ENCODE data around the gene AFAP1L1.

Gene AFAP1L1

DNA sequence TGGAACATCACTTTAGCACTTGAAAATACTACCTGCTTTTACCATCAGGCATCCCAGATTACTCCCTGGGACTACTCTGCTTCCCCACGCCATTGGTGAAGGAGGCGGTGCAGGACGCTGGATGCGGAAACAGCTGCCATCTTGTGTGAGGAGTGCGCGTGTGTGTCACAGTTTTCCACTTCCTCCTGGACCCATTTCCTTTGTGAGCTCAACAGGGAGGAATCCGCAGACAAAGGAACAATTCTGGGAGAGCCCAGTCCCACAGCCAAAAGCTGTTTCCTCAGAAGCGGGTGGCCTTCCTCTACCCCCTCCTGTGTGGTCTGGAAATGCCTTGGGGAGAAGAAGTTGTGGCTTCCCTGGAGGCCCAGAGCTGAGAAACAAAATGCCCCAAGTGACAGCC lies 16.8 kb downstream of the AFAP1L1 start:
- DNase-seq = no peak

DNA sequence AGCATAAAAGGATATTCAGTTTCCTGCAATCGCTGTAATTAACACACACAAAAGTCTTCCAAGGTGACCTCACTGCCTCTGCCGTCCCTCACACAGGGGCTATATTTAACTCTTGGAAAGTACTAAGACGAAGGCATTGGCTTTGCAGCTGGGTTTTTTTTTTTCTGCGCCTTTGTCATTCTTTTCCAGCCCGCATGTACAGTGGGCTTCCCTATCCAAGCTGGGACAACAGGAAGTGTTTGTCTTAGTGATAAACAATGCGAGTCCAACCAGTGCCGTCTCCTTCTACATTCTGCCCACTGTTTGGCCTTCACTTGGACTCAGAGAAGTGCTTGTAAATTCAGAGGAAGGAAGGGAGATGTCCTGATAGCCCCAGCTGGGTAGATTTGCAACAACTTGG lies 17.6 kb downstream of the AFAP1L1 start:
- no peak for DNase-seq

DNA sequence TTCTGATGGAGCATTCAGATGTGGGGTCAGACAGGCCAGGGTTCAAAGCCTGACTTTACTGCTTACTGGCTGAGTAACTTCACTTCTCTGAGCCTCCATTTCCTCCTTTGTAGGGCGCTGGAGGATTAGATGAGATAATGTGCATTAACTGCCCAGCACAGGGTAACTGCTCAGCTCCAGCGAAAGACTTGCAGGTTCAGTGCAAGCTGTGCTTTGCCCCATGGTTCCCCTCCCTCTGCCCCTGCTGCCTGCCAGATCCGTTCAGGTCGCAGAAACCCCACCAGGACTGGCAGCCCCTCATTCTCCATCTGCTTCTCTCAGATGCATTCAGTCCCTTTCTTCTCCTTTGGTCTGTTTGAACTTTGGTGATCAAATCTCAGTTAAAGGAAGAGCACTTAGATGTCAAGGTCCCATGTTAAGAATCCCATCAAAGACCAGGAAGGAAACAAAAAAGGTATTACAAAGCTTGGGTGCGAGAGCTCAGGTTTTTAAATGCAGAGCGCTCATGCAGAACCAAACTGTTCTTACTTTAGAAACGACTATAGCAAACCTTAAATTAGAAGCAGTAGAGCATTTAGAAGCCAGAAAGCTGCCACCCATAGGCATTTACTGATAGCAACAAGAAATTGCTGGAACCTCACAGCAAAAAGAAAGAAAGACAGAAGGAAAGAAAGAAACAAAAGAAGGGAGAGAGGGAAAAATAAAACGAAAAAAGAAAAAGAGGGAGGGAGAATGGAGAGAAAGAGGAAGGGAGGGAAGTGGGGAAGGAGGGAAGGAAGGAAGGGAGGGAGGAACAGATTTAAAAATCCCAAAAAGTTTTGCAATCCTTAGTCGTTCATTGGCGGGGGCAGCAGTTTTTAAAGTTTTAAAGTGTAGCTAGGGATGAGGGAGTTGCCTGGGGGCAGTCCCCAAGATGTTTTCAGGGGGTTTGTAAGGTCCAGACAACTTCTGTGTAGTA lies 23.5 kb downstream of the AFAP1L1 start:
- no peak for DNase-seq

DNA sequence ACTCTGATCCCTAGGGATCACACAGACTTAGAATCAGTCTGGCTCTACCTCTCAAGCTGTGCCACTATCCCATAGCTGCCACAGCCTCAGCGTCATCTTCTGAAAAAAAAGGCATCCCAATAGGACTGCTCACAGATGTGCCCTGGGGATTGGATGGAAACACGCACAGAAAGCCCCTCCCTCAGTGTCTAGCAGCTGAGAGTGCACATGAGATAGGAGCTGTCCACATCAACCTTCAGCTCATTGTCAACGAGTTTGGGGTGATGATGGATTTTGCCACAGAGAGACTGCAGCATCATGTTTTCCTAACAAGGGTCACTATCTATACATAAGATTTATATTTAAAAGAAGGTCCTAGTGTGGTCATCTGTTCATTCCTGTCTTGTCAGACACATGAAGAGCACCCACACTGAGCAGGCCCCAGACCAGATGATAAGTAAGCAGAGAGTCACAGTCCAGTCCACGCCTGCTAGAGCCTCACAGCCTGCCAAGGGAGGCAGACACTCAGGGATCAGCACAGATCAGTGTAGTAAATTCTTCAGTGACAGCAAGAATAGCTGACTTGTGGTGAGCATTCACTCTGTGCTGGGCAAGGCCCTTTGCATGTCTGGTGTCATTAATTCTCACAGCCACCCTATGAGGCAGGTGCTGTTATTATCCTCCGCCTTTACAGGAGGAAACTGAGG lies 25.8 kb downstream of the AFAP1L1 start:
- no peak for DNase-seq

DNA sequence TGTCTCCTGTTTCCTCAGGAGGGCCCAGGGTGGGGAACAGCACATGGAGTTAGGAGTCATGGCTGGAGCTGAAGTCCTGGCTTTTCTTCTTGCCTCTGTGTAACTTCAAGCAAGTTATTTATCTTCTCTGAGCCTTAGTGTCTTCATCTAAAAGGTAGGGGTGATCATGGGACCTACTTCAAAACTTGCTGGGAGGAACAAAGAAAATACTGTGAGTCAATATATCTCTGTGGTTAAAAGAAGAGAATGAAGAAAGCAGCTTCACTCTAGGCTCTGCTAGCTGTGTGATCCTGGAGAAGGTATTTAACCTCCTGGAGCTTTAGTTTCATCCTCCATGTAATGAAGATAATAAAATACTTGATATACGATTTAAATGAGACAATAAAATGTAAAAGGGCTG lies 26.5 kb downstream of the AFAP1L1 start:
- DNase-seq = no peak

DNA sequence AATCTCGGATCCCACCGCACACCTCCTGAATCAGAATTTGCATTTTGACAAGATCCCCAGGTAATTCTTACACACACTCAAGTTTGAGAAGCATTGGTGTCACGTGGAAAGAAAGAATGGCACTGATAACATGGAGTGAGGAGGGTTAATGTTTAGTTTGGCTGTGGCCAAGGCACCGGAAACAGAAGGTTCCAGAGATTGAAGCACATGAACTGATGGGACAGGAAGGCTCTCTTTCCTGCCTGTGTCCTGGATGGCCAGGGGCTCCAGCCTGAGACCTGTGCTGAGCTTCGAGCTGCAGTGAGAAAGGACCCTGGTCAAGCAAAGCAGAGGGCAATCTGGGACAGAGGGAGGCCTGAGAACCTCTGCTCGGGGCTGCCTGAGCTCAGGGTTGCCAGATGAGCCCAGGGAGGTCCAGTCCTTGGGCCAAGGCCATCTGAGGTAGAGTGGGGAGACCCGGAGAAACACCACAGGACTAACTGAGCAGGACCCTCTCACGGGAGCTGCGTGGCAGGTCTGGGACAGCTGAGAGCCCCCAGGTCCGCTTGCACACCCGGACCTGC lies 27.3 kb downstream of the AFAP1L1 start:
- no peak for DNase-seq

DNA sequence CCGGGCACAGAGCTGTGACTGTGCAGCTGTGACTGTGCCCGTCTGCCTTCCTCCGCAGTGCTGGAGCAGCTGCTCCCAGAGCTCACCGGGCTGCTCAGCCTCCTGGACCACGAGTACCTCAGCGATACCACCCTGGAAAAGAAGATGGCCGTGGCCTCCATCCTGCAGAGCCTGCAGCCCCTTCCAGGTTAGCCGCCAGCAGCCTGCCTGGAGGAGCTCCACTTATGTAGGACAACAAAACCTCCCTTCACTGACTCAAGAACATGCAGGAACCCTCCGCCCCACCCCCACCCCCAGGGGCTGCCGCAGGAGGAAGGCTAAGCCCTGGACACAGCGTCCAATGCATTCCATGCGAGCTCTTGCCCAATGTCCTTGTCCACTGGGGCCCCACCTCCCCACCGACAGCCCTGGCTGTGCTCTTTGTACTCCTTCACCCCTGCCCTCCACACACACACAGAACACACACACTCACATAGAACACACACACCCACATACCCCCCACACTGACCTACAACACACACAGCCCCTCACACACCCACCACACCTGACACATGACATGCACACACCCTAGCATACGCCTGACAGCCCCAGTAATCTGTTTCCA lies 27.9 kb downstream of the AFAP1L1 start:
- DNase-seq = no peak

- DNase-seq = no peak
These were observed 28.8 kb downstream of the AFAP1L1 start for GRCh38 chr5:149300441-149300840.

GRCh38 chr5:149301049-149301743 lies 29.5 kb downstream of the AFAP1L1 start:
- DNase-seq = no peak

- DNase-seq = peak; percentile 41
These were observed 30.2 kb downstream of the AFAP1L1 start for GRCh38 chr5:149301744-149302380.

DNA sequence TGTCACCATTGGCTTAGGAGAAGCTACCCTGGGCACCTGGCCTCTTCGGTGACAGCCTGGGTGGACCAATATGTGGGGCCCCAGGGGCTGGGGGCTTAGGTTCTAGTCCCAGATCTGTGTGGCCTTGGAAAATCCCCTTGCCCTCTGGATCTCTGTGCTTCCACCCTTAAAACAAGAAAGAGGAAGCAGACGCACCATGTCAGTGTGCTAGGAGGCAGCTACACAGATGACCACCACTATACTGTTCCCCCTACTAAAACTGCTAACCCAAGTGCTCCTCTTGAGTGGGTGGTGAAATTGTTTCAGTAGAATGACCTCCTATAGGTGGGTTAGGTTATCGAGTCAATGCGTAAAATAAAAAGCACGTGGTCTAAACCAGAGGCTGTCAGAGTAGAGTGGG lies 31.0 kb downstream of the AFAP1L1 start:
- DNase-seq = no peak

GRCh38 chr5:149303210-149303609 lies 31.6 kb downstream of the AFAP1L1 start:
- DNase-seq = no peak

GRCh38 chr5:149304195-149305078 lies 32.8 kb downstream of the AFAP1L1 start:
- no peak for DNase-seq

DNA sequence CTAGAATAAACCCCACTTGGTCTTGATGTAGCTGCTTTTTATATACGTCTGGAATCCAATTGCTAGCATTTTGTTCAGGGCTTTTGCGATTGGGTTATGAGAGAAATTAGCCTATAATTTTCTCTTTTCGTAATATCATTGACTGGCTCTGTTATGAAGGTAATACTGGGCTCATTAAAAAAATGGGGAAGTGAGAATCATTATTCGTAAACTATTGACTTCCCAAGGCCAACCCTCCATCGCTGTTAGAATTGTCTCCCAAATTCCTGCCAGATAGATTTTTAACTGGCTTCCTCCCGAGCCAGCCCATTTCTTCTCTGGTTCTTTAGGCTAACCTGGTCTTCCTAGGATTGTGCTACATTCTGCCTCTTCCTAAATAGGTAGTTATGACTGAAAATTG lies 37.7 kb downstream of the AFAP1L1 start:
- DNase-seq = no peak

- no peak for DNase-seq
These were observed 38.8 kb downstream of the AFAP1L1 start for GRCh38 chr5:149310488-149310887.

GRCh38 chr5:149310947-149311658 lies 39.4 kb downstream of the AFAP1L1 start:
- peak; percentile 59 for DNase-seq

DNA sequence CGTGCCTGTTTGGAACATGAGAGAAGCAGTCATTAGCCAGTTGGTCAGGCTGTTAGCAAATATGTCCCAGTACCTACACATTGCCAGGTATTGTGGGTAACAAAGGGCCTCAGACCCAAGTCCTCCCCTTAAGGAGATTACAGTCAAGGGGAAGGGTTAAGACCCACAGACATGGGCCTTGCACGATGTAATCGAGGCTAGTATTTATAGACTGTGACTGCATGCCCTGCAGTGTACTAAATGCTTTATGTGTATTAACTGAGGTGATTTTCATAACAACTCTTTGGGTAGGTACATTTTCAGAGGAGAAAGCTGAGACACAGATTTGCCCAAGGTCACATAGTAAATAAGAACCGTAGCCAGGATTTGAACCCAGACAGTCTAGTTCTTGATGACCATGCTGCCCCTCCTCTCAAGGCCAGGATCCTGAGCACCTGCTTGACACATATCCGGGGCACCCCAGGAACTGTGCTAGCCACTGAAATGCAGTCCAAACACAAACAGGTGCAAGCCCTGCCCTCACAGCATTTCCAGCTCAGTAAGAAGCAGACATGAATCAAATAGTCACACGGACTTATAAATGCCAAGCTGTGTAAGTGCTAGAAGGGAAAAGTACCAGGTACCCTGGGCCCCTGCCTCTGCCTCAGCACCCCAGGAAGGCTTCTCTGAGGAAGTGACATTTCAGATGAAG lies 41.6 kb downstream of the AFAP1L1 start:
- no peak for DNase-seq

DNA sequence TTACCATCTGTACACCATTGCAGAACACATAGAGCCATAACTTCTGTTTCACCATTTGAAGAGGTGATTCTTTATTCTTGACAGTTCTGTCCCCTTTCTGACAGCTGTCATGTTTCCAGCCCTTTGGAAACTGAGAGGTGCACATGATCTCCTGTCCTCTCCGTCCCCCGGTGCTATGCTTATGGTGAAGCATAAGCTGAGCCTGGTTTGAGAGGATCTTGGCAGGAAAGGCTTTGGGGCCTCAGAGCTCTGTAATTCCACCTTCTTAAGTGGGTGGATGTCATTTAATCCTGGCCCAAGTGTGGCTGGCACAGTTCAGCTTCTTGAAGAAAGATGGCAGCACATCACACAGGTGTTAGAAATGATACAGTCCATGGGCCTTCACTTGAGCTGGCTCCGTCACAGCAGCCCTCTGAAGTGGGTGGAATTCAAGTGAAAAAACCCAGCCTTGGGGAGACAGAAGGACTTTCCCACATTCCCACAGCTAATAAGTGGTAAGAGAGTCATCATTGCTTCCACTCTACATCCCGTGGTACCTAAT lies 43.0 kb downstream of the AFAP1L1 start:
- no peak for DNase-seq

DNA sequence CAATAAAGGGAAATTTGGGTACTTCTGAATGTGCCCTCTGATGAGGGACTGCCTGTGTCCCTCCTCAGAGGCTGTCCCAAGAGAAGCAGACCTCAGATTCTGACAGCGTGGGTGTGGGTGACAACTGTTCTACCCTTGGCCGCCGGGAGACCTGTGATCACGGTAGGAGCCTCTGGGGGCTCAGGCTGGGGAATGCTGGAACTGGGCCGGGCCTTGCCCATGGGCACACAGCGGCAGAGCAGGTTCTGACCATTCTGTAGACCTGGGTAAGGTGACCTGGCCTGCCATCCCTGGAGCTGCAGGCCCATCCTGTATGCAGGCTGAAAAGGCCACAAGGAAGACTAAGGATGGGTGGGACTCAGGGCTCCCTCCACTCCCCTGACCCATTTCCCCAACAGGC lies 44.1 kb downstream of the AFAP1L1 start:
- DNase-seq = no peak
